22Rv1 (cell line): ENCODE data around the gene PGLYRP2.
"Not testable (repeated sequence)": the region's sequence is repeated elsewhere in the genome, so short reads cannot be mapped to it uniquely, and the experiment has no call there.

Experiments
- H3K27ac ChIP-seq: fragments of 450-650 bp; 2 replicates; pipeline ENCODE4 v1.5.1; 2017
- CTCF ChIP-seq: fragments of 450-650 bp; IDR thresholded peaks from 2 replicates; pipeline ENCODE4 v1.5.1; 2017; ENCODE audit warnings: mild to moderate bottlenecking
- ZFX ChIP-seq: fragments of 450-650 bp; IDR thresholded peaks from 2 replicates; pipeline ENCODE4 v1.6.1; 2017; ENCODE audit warnings: antibody characterized with exemption, borderline replicate concordance

The PGLYRP2 gene

GRCh38 chr19:15501596-15501995 is 22.3 kb upstream of the PGLYRP2 start:
- no peak for TF ChIP-seq CTCF
- no peak for TF ChIP-seq ZFX
- H3K27ac ChIP-seq, result no peak overlapping the region

- TF ChIP-seq CTCF (no peak), ZFX (no peak)
- H3K27ac ChIP-seq, result peak overlapping the region; percentile 68
These were observed 19.6 kb upstream of the PGLYRP2 start for GRCh38 chr19:15498910-15499309.

GRCh38 chr19:15498156-15498858 is 19.0 kb upstream of the PGLYRP2 start:
- no peak for TF ChIP-seq CTCF
- TF ChIP-seq ZFX, result no peak
- peak overlapping the region; percentile 68 for H3K27ac ChIP-seq

- H3K27ac ChIP-seq, result peak overlapping the region; percentile 12; the same call in 1 of the 2 replicates
- TF ChIP-seq ZFX (no peak), CTCF (no peak)
These were observed 15.8 kb upstream of the PGLYRP2 start for GRCh38 chr19:15495151-15495550.

- TF ChIP-seq ZFX (no peak), CTCF (no peak)
- no peak overlapping the region for H3K27ac ChIP-seq
These were observed 9.4 kb upstream of the PGLYRP2 start for GRCh38 chr19:15488489-15489226.

GRCh38 chr19:15487038-15487437 is 7.7 kb upstream of the PGLYRP2 start:
- no peak overlapping the region for H3K27ac ChIP-seq
- TF ChIP-seq ZFX (no peak), CTCF (no peak)

GRCh38 chr19:15485768-15486167 is 6.5 kb upstream of the PGLYRP2 start:
- not testable (repeated sequence) for H3K27ac ChIP-seq

- not testable (repeated sequence) for H3K27ac ChIP-seq
These were observed 1.7 kb upstream of the PGLYRP2 start for GRCh38 chr19:15480996-15481395.
